HG03342 (cell line): ENCODE measurements around the gene MATK.
"Not testable (repeated sequence)": the region's sequence is repeated elsewhere in the genome, so short reads cannot be mapped to it uniquely, and the experiment has no call there.

Experiments used
- ATAC-seq: cut with Tn5 transposase; IDR thresholded peaks from one replicate; pipeline ENCODE4 v1.9.1; 2021; ENCODE audit warnings: mild to moderate bottlenecking, moderate library complexity; ENCODE audit not compliant: unreplicated experiment

Gene MATK

GRCh38 chr19:3816566-3817218, 30.5 kb upstream of the MATK start:
- ATAC-seq: no peak

- not testable (repeated sequence) for ATAC-seq
Observed at GRCh38 chr19:3816148-3816547, 30.0 kb upstream of the MATK start.

GRCh38 chr19:3814648-3815047, 28.5 kb upstream of the MATK start:
- ATAC-seq: no peak

- ATAC-seq: no peak
Observed at GRCh38 chr19:3813473-3814392, 27.6 kb upstream of the MATK start.

GRCh38 chr19:3810708-3811355, 24.7 kb upstream of the MATK start:
- no peak for ATAC-seq

- ATAC-seq: no peak
Observed at GRCh38 chr19:3809881-3810707, 23.9 kb upstream of the MATK start.

- ATAC-seq: no peak
Observed at GRCh38 chr19:3808420-3809143, 22.4 kb upstream of the MATK start.

- no peak for ATAC-seq
Observed at GRCh38 chr19:3807574-3808354, 21.6 kb upstream of the MATK start.

GRCh38 chr19:3807131-3807480, 20.9 kb upstream of the MATK start:
- no peak for ATAC-seq

GRCh38 chr19:3805859-3806258, 19.7 kb upstream of the MATK start:
- ATAC-seq: no peak

- no peak for ATAC-seq
Observed at GRCh38 chr19:3804429-3804828, 18.2 kb upstream of the MATK start.

- ATAC-seq: no peak
Observed at GRCh38 chr19:3803986-3804385, 17.8 kb upstream of the MATK start.

GRCh38 chr19:3803114-3803888, 17.1 kb upstream of the MATK start:
- no peak for ATAC-seq

GRCh38 chr19:3801412-3802096, 15.4 kb upstream of the MATK start:
- ATAC-seq: no peak

- no peak for ATAC-seq
Observed at GRCh38 chr19:3800996-3801395, 14.8 kb upstream of the MATK start.

- ATAC-seq: no peak
Observed at GRCh38 chr19:3798137-3798536, 12.0 kb upstream of the MATK start.

GRCh38 chr19:3796358-3796757, 10.2 kb upstream of the MATK start:
- no peak for ATAC-seq

GRCh38 chr19:3793799-3794198, 7.6 kb upstream of the MATK start:
- ATAC-seq: no peak
